ENCODE measurements around the gene ZMIZ1.

Gene ZMIZ1

DNA sequence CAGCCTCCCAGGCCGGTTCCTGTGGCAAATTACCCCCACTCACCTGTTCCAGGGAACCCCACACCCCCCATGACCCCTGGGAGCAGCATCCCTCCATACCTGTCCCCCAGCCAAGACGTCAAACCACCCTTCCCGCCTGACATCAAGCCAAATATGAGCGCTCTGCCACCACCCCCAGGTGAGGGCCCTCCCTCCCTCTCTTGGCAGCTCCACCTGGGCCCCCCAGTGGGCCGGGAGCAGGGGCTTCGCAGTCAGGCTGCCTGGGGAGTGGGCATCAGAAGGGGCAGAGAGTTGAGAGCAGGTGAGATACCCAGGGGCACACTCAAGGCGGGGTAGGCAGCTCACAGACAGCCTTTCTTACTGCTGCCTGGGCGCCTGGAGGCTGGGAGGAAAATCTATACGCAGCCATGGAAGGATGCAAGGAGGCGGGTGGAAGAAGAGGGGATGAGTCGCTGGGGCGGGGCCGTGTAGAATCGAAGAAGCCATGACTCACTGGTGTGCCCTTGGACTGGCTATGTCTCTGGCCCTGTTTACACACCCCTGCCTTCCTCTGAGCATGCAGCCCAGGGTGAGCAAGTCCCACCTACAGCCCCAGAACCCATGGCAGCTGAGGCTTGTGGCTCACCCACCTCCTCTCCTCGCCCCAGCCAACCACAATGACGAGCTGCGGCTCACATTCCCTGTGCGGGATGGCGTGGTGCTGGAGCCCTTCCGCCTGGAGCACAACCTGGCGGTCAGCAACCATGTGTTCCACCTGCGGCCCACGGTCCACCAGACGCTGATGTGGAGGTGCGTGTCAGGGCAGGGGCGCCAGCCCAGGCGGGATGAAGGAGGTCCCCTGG is 229.9 kb downstream of the ZMIZ1 start:
- no peak for DNase-seq

DNA sequence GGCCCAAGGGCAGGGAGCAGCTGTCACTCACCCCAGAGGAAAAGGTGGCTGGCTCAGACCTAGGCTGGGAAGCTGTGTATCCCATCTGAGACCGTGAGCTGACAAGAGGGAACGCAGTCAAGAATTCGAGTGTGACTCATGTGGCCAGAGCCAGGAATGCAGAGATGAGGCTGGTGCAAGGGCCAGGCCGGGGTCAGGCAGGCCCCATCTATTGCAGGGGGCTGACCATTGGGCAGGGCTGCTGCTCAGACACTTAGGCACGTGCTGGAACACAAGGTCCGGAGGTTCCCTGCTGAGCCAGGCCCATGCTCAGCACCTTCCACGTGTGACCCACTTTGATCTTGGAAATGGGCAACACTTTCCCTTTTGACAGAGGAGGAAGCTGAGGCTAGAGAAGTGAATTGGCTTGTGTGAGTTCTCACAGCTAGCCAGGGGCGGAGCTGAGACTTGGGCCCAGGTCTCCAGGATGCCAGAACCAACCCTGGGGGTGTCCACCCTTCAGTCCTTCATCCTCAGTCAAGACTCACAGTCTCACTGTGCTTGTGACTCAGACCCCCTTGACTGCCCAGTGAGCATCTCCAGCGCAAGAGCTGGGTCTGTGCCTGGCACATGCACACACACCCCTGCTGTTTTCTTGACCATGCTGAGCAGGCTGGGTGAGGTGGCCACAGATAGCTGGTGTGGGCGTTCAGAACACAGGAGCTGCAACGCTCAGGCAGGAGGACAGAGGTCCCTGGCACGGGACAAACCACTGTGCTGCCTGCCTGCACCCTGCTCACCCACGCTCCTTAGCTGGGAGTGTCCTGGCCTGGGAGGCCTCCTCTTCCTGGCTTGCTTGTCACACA is 230.9 kb downstream of the ZMIZ1 start:
- no peak for DNase-seq

- no peak for DNase-seq
Observed at GRCh38 chr10:79300711-79301110, 231.9 kb downstream of the ZMIZ1 start.

- DNase-seq: no peak
Observed at GRCh38 chr10:79301754-79302530, 233.2 kb downstream of the ZMIZ1 start.

- no peak for DNase-seq
Observed at GRCh38 chr10:79303631-79304478, 235.1 kb downstream of the ZMIZ1 start.

DNA sequence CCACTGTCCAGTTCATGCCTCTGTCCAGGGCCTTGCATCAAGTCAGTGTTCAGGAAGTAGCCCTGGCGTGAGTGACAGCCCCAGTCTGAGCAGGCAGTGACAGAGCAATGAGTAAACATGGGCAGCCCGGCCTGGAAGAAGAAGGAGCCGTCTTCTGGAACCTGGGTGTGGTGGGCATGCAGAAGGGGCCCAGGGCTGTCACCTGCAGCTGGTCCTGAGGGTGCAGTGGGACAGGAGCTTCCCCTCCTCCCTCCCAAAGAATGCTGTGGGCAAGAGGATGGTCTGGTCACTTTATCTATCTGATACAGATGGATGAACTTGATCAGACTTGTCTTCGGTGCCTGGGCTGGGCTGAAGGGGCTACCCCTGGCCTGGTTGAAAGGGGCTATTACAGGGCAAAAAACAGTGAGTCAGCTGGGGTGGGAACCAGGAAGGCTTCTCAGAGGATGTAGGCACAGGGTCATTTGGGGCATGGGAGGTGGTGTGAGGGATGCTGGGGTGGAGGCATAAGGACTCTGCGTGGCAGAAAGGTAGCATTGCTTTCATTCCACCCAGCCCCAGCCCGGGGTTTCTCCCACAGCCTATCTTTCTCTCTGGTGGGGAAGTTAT is 235.8 kb downstream of the ZMIZ1 start:
- DNase-seq: no peak

DNA sequence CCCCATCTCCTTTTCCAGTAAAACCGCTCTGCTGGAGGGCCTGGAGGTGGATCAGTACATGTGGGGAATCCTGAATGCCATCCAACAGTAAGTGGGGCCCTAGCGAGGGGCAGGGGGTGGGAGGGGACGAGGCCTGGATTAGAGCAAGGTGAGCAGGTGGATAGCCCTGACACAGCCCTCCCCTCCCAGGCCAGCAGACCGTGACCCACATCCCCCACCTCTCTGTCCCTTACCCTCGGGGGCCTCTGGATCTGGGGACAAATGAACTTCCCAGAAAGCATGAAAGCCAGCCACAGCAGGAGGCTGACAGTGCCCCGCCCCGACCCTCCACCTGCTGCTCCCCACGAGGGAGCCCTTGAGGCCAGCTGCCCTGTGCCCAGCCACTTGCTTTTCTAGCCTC is 236.7 kb downstream of the ZMIZ1 start:
- no peak for DNase-seq

- DNase-seq: no peak
Observed at GRCh38 chr10:79305988-79306387, 237.2 kb downstream of the ZMIZ1 start.

GRCh38 chr10:79306644-79307220 is 238.0 kb downstream of the ZMIZ1 start:
- no peak for DNase-seq

DNA sequence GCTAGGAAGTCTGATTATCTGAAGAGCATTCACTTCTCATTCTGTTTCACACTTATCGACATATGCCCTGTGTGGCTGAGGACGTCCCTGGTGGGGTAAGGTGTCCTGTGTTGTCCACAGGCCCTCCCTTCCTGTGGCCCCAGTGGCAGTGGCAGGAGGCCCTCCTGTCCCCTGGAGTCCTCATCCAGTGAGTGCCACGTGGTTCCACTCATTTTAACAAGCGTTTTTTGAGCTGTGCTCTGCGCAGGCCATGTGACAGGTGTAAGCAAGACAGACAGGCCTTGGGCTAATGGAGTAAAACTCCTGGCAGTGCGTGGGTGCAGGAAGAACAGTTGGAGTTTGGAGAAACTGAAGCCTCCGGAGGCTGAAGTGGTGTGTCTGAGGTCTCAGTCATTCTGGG is 239.2 kb downstream of the ZMIZ1 start:
- no peak for DNase-seq

DNA sequence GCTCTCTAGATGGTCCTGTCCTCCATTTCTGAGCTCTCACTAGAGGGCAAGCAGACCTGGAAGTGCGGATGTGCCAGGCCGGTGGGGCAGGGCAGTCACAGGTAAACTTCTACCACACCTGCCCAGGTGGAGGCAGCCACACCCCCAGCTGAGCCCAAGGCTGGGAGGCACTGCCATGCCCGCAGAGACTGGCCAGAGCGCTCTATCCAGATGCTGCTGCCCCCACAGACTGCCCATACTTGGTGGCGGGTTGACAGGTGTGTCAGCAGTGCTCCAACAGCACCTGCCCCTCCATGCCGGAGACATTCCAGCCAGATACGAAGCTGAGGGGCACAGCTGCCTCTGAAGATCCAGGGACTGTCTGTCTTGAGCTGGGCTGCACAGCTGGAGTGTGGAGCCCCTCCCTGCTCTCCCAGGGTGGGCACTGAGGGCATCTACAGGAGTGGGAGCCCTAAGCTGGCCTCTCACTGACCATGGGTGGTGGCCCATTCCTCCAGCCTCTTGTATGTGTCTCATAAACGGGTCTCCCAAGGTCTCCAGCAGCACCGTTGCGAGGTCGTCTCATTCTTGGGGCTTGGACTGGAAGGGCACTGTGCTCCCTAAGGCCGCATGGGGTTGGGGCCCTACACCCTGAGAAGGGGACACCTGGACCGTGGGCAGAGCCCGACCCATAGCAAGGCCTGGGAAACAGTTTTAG is 240.4 kb downstream of the ZMIZ1 start:
- DNase-seq: no peak

- DNase-seq: no peak
Observed at GRCh38 chr10:79310200-79310865, 241.6 kb downstream of the ZMIZ1 start.

- DNase-seq: no peak
Observed at GRCh38 chr10:79310911-79311573, 242.3 kb downstream of the ZMIZ1 start.

DNA sequence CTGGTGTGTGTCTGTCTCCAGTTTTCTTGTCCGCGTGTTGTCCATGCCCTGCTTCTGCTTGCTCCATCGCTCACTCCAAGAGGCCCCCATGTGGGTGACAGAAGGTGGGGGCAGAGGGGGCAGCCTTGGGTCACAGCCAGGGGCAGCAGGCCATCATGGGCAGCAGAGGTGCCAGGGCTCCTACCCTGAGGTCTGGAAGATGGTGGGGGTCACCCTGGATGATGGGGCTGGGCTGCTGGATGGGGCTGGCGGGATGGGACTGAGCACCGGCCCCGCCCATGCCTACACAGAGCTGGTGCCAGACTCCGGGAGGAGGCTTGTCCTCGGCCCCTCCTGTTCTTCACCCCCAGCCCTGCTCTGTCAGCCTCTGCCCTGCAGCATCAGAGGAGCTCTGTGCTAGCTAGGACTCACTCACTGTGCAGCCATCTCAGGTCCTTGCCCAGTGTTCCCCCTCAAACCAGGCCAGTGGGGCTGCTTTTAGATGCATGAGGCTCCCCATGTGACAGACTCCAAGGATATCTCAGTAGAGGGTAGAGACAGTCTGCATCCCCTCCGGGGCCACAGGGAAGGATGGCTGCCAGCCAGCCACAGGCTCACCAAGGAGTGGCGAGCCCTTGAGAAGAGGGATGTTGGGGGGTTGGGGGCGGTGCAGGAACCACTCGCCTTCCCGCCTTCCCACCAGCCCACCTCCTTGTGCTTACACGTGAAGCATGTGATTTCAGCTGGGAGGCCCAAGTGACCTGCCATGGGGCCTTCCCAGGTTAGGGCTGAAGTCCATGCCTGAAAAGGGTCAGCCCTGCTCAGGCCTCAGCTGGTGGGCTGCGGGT is 243.0 kb downstream of the ZMIZ1 start:
- DNase-seq: no peak

- DNase-seq: no peak
Observed at GRCh38 chr10:79312601-79313187, 243.9 kb downstream of the ZMIZ1 start.

- DNase-seq: no peak
Observed at GRCh38 chr10:79313320-79313719, 244.6 kb downstream of the ZMIZ1 start.

- DNase-seq: no peak
Observed at GRCh38 chr10:79313911-79314439, 245.2 kb downstream of the ZMIZ1 start.
